HCT116 (cell line): ENCODE measurements around the gene L1CAM. TPM values are rescaled to one million over a fixed set of nuclear protein-coding genes. Genes with fewer than 3 reads are reported as not detected.

Source experiments
- ATAC-seq: fragments of 200-7000 bp; cut with Tn5 transposase; 2 replicates; pipeline ENCODE4 v1.9.1; 2020; ENCODE audit warnings: mild to moderate bottlenecking, moderate library complexity
- BruUV-seq: library from RNA; stranded (reverse); fragments of 400-500 nt; replicated peaks from 2 replicates; lab custom pipeline; 2021; lab: Mats Ljungman, UMichigan
- CTCF ChIA-PET: fragments of 300-600 bp; sonication (Branson Sonifier 250); formaldehyde crosslinking; loops from one replicate; lab custom pipeline; 2021; ENCODE audit warnings: antibody characterized with exemption; lab: Charles Lee
- POLR2A ChIA-PET: fragments of 300-600, 350-600 bp; sonication (Branson Sonifier 250); formaldehyde crosslinking; loops from one replicate; lab custom pipeline; 2021; ENCODE audit warnings: antibody characterized with exemption; lab: Charles Lee
- RAD21 ChIA-PET, 2 experiments: fragments of 300-600 bp; sonication (Branson Sonifier 250); formaldehyde crosslinking; loops; one replicate each; lab custom pipeline; 2023; ENCODE audit warnings: low total read pairs in 2 of 2; ENCODE audit not compliant: uncharacterized antibody in 2 of 2, unreplicated experiment in 2 of 2, low non-redundant PET in 1 of 2; lab: Charles Lee
- DNase-seq: peaks from one replicate; pipeline ENCODE4 v3.0.0-alpha.2; 2010; ENCODE audit warnings: low read depth, low spot score
- H2AFZ ChIP-seq: fragments of 200-600 bp; shearing (Covaris generic), sonication (generic); 2 replicates; pipeline ENCODE4 v1.6.1; 2017; ENCODE audit warnings: low read depth, mixed run types, mixed read lengths, antibody characterized with exemption, low read length; ENCODE audit not compliant: poor library complexity, severe bottlenecking
- H3K27ac ChIP-seq: 2 replicates; pipeline ENCODE4 v1.5.1; 2012; ENCODE audit warnings: low read depth, low read length
- H3K27me3 ChIP-seq: fragments of 200-600 bp; sonication (generic); 2 replicates; pipeline ENCODE4 v1.6.1; 2016; ENCODE audit warnings: mixed run types, low read length, mixed read lengths; ENCODE audit not compliant: insufficient read depth
- H3K36me3 ChIP-seq, 2 experiments: fragments of 200-500 bp in 1 of 2; fragments of 200-600 bp in 1 of 2; sonication (Bioruptor generic) in 1 of 2; sonication (generic) in 1 of 2; 2 replicates each; pipeline versions ENCODE4 v1.5.1 to v1.6.1; 2014 to 2016; ENCODE audit warnings: low read length in 2 of 2, inconsistent platforms in 1 of 2, mixed read lengths in 1 of 2, mixed run types in 1 of 2; ENCODE audit not compliant: insufficient read depth in 2 of 2, control insufficient read depth in 1 of 2
- H3K4me1 ChIP-seq, 2 experiments: fragments of 200-600 bp in 1 of 2; sonication (generic) in 1 of 2; 2 replicates each; pipeline versions ENCODE4 v1.5.1 to v1.6.1; 2012 to 2017; ENCODE audit warnings: low read length in 2 of 2, inconsistent platforms in 1 of 2, mild to moderate bottlenecking in 1 of 2, mixed read lengths in 1 of 2, mixed run types in 1 of 2, moderate library complexity in 1 of 2; ENCODE audit not compliant: insufficient read depth in 2 of 2, control insufficient read depth in 1 of 2
- H3K4me2 ChIP-seq: fragments of 200-600 bp; sonication (generic); 2 replicates; pipeline ENCODE4 v1.6.1; 2017; ENCODE audit warnings: mixed run types, low read length, mixed read lengths
- H3K4me3 ChIP-seq, 2 experiments: fragments of 200-600 bp in 1 of 2; sonication (generic) in 1 of 2; replicated peaks in 1 of 2; 2 replicates each; pipeline ENCODE4 v1.5.1; 2011 to 2016; ENCODE audit warnings: low read length in 2 of 2, control low read depth in 1 of 2, low read depth in 1 of 2, mild to moderate bottlenecking in 1 of 2, mixed read lengths in 1 of 2, mixed run types in 1 of 2
- H3K79me2 ChIP-seq: fragments of 200-600 bp; sonication (generic); 2 replicates; pipeline ENCODE4 v1.6.1; 2017; ENCODE audit warnings: mild to moderate bottlenecking, mixed run types, low read length, moderate library complexity, mixed read lengths; ENCODE audit not compliant: insufficient read depth
- H3K9ac ChIP-seq: fragments of 200-600 bp; sonication (generic); 2 replicates; pipeline ENCODE4 v1.6.1; 2016; ENCODE audit warnings: low read length, mixed read lengths
- H3K9me2 ChIP-seq: fragments of 200-600 bp; sonication (generic), shearing (Covaris generic); 2 replicates; pipeline ENCODE4 v1.6.1; 2017; ENCODE audit warnings: mixed run types, mild to moderate bottlenecking, moderate library complexity; ENCODE audit not compliant: insufficient read depth
- H3K9me3 ChIP-seq, 2 experiments: fragments of 200-500 bp in 1 of 2; fragments of 200-600 bp in 1 of 2; sonication (Bioruptor generic) in 1 of 2; sonication (generic) in 1 of 2; 2 replicates each; pipeline ENCODE4 v1.6.1; 2014 to 2017; ENCODE audit warnings: low read length in 2 of 2, mixed read lengths in 2 of 2, inconsistent platforms in 1 of 2, low read depth in 1 of 2, mild to moderate bottlenecking in 1 of 2, mixed run types in 1 of 2, moderate library complexity in 1 of 2; ENCODE audit not compliant: control insufficient read depth in 1 of 2, insufficient read depth in 1 of 2
- H4K20me1 ChIP-seq: fragments of 200-600 bp; sonication (generic), shearing (Covaris generic); 2 replicates; pipeline ENCODE4 v1.6.1; 2017; ENCODE audit warnings: mixed run types, mild to moderate bottlenecking, moderate library complexity; ENCODE audit not compliant: insufficient read depth
- CBX3 ChIP-seq: IDR thresholded peaks from 2 replicates; pipeline ENCODE4 v1.6.1; 2012; ENCODE audit warnings: low read depth
- CTCF ChIP-seq, 3 experiments: fragments of 200-600 bp in 1 of 3; sonication (generic) in 1 of 3; IDR thresholded peaks in 2 of 3; conservative IDR thresholded peaks in 1 of 3; 2 replicates each; pipeline ENCODE4 v1.5.1; 2012 to 2017; ENCODE audit warnings: low read depth in 2 of 3, low read length in 2 of 3, antibody characterized with exemption in 1 of 3, borderline replicate concordance in 1 of 3, control low read depth in 1 of 3, mild to moderate bottlenecking in 1 of 3, mixed read lengths in 1 of 3, mixed run types in 1 of 3, moderate library complexity in 1 of 3; ENCODE audit not compliant: insufficient read depth in 1 of 3
- EGR1 ChIP-seq: IDR thresholded peaks from 2 replicates; pipeline ENCODE4 v1.6.1; 2012; ENCODE audit warnings: low read depth
- ELF1 ChIP-seq: IDR thresholded peaks from 2 replicates; pipeline ENCODE4 v1.6.1; 2012; ENCODE audit warnings: low read depth, borderline replicate concordance
- EZH2phosphoT487 ChIP-seq: fragments of 200-600 bp; IDR thresholded peaks from 2 replicates; pipeline ENCODE4 v1.6.1; 2018; ENCODE audit warnings: antibody characterized with exemption, borderline replicate concordance
- FOSL1 ChIP-seq: IDR thresholded peaks from 2 replicates; pipeline ENCODE4 v1.6.1; 2012; ENCODE audit warnings: low read depth
- JUND ChIP-seq: IDR thresholded peaks from 2 replicates; pipeline ENCODE4 v1.6.1; 2012
- POLR2A ChIP-seq: IDR thresholded peaks from 2 replicates; pipeline ENCODE4 v1.7.0; 2011; ENCODE audit warnings: borderline replicate concordance; ENCODE audit not compliant: insufficient read depth, insufficient read length; ENCODE audit errors: extremely low read depth
- RAD21 ChIP-seq: IDR thresholded peaks from 2 replicates; pipeline ENCODE4 v1.6.1; 2012; ENCODE audit warnings: low read depth, mild to moderate bottlenecking
- SIN3A ChIP-seq: IDR thresholded peaks from 2 replicates; pipeline ENCODE4 v1.6.1; 2012; ENCODE audit warnings: low read depth
- SRF ChIP-seq: IDR thresholded peaks from 2 replicates; pipeline ENCODE4 v1.6.1; 2012; ENCODE audit warnings: low read depth
- YY1 ChIP-seq: IDR thresholded peaks from 2 replicates; pipeline ENCODE4 v1.6.1; 2011; ENCODE audit warnings: low read length, low read depth, moderate library complexity, mild to moderate bottlenecking; ENCODE audit not compliant: insufficient replicate concordance; ENCODE audit errors: extremely low read depth
- ZNF274 ChIP-seq: fragments of 200-500 bp; sonication (Bioruptor generic); IDR thresholded peaks from 2 replicates; pipeline ENCODE4 v1.6.1; 2014; ENCODE audit warnings: mild to moderate bottlenecking, low read depth, low read length, inconsistent platforms
- intact Hi-C: fragments of 100-400 bp; cut with micrococcal nuclease; formaldehyde crosslinking; loops from 2 replicates; pipeline ENCODE4 v1.10.0; 2022
- total RNA-seq: library from RNA; stranded (reverse); gene quantifications from one replicate; pipeline ENCODE4 v1.2.1, GENCODE V29; 2021; ENCODE audit not compliant: unreplicated experiment
- TF ChIP-seq, protein P1 (sequence below): IDR thresholded peaks from 2 replicates; pipeline ENCODE4 v1.6.1; 2011; ENCODE audit warnings: mild to moderate bottlenecking, low read length, moderate library complexity; ENCODE audit not compliant: insufficient replicate concordance; ENCODE audit errors: extremely low read depth

L1CAM gene
- total RNA-seq, 1 experiment from 2014 or later, result 14.8 TPM

GRCh38 chrX:153854702-153855101, 31.3 kb downstream of the L1CAM start:
- no peak for ATAC-seq
- intact Hi-C loops, result no loop called here

More at GRCh38 chrX:153854702-153855101, 31.3 kb downstream of the L1CAM start:
- ChIA-PET CTCF (no interaction called here), RAD21 (no interaction called here), POLR2A (no interaction called here)
- H3K4me1 ChIP-seq, result no peaks in the 10 kb centered on the region
- H3K36me3 ChIP-seq, result no peaks in the 10 kb centered on the region
- no peak overlapping the region for H3K27ac ChIP-seq
- no peaks in the 10 kb centered on the region for H3K9me3 ChIP-seq
- no peaks in the 10 kb centered on the region for H3K79me2 ChIP-seq
- H3K4me3 ChIP-seq, result no peak overlapping the region
- no peaks in the 10 kb centered on the region for H3K9me2 ChIP-seq
- TF ChIP-seq FOSL1 (no peak), SRF (no peak), CBX3 (no peak), ZNF274 (no peak), EGR1 (no peak), POLR2A (no peak), CTCF (IDR thresholded peaks at IDR 0.05 in 2 of 3, conservative IDR thresholded peaks at IDR 0.05 in 1 of 3; ENCODE audit: borderline replicate concordance in 1 of 3, insufficient read depth in 1 of 3, low read depth in 2 of 3, low read length in 2 of 3) (no peak), RAD21 (no peak), EZH2phosphoT487 (no peak), SIN3A (no peak), JUND (no peak), ELF1 (no peak), YY1 (no peak)
- TF ChIP-seq, protein P1, sequence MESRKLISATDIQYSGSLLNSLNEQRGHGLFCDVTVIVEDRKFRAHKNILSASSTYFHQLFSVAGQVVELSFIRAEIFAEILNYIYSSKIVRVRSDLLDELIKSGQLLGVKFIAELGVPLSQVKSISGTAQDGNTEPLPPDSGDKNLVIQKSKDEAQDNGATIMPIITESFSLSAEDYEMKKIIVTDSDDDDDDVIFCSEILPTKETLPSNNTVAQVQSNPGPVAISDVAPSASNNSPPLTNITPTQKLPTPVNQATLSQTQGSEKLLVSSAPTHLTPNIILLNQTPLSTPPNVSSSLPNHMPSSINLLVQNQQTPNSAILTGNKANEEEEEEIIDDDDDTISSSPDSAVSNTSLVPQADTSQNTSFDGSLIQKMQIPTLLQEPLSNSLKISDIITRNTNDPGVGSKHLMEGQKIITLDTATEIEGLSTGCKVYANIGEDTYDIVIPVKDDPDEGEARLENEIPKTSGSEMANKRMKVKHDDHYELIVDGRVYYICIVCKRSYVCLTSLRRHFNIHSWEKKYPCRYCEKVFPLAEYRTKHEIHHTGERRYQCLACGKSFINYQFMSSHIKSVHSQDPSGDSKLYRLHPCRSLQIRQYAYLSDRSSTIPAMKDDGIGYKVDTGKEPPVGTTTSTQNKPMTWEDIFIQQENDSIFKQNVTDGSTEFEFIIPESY, result no peak
- no peak for DNase-seq
- no peak overlapping the region for H3K9ac ChIP-seq
- H4K20me1 ChIP-seq, result no peaks in the 10 kb centered on the region
- no TSS peak for BruUV-seq
- H3K27me3 ChIP-seq, result peaks cover 6% of the 10 kb centered on the region; the same call in 1 of the 2 replicates
- H3K4me2 ChIP-seq, result no peak overlapping the region
- H2AFZ ChIP-seq, result no peak overlapping the region
